Activated naive CD4-positive, alpha-beta T cell treated with Interleukin-2 at 50 U/mL for 16 hours (primary cell): ENCODE data around the gene HNRNPR.
"Not testable (repeated sequence)": the region's sequence is repeated elsewhere in the genome, so short reads cannot be mapped to it uniquely, and the experiment has no call there.

ENCODE experiments used
- DNase-seq: peaks from one replicate; pipeline ENCODE4 v3.0.0-alpha.2; 2020

Gene HNRNPR

GRCh38 chr1:23322770-23323169 lies 21.3 kb downstream of the HNRNPR start:
- no peak for DNase-seq

GRCh38 chr1:23310280-23310679 lies 33.8 kb downstream of the HNRNPR start:
- DNase-seq, result not testable (repeated sequence)

GRCh38 chr1:23304140-23304620 lies 39.9 kb downstream of the HNRNPR start:
- DNase-seq, result no peak

- no peak for DNase-seq
These were observed 40.6 kb downstream of the HNRNPR start for GRCh38 chr1:23303524-23303923.

- DNase-seq, result no peak
These were observed 47.2 kb downstream of the HNRNPR start for GRCh38 chr1:23296931-23297330.

GRCh38 chr1:23291706-23292105 lies 52.4 kb downstream of the HNRNPR start:
- DNase-seq, result no peak

- DNase-seq, result no peak
These were observed 53.1 kb downstream of the HNRNPR start for GRCh38 chr1:23290836-23291565.

- DNase-seq, result no peak
These were observed 55.4 kb downstream of the HNRNPR start for GRCh38 chr1:23288671-23289070.

GRCh38 chr1:23288201-23288600 lies 55.9 kb downstream of the HNRNPR start:
- no peak for DNase-seq

GRCh38 chr1:23286401-23286800 lies 57.7 kb downstream of the HNRNPR start:
- DNase-seq, result no peak

GRCh38 chr1:23283667-23284602 lies 60.1 kb downstream of the HNRNPR start:
- DNase-seq, result no peak

- DNase-seq, result no peak
These were observed 61.1 kb downstream of the HNRNPR start for GRCh38 chr1:23282957-23283356.

GRCh38 chr1:23278717-23279116 lies 65.4 kb downstream of the HNRNPR start:
- no peak for DNase-seq

- DNase-seq, result no peak
These were observed 67.6 kb downstream of the HNRNPR start for GRCh38 chr1:23276531-23276930.

GRCh38 chr1:23274134-23274505 lies 70.0 kb downstream of the HNRNPR start:
- no peak for DNase-seq

- DNase-seq, result no peak
These were observed 70.5 kb downstream of the HNRNPR start for GRCh38 chr1:23273450-23274133.

- DNase-seq, result no peak
These were observed 80.7 kb downstream of the HNRNPR start for GRCh38 chr1:23263380-23263887.

GRCh38 chr1:23258082-23258481 lies 86.0 kb downstream of the HNRNPR start:
- DNase-seq, result not testable (repeated sequence)

GRCh38 chr1:23257371-23257770 lies 86.7 kb downstream of the HNRNPR start:
- DNase-seq, result not testable (repeated sequence)
